ENCODE measurements around the gene CHPF2. TPM values are rescaled to one million over a fixed set of nuclear protein-coding genes. Genes with fewer than 3 reads are reported as not detected.

Gene CHPF2
- total RNA-seq = 89.5 and 93.2 TPM in 2 replicates
- long read RNA-seq, partial matches to known transcripts = 0 of 3 reads
- long read RNA-seq, other reads (novel, unspliced or antisense) = 1 of 3 reads

GRCh38 chr7:151232091-151232916 is at the start of gene CHPF2:
Gene CHPF2 (plus strand): TSS chr7:151232483. CDS start chr7:151234012, 1,529 bp downstream.
- peak; percentile 94 for DNase-seq (ENCODE audit: extremely low spot score, unreplicated experiment)
- Mint-ChIP-seq H3K36me3 (ENCODE audit: unreplicated experiment) (peaks cover 6% of the 10 kb centered on the region), H3K27ac (ENCODE audit: unreplicated experiment) (peak within 1 kb of the TSS; percentile 98), H3K4me3 (ENCODE audit: unreplicated experiment) (peak within 1 kb of the TSS; percentile 100), H3K9me3 (ENCODE audit: unreplicated experiment) (no peaks in the 10 kb centered on the region), H3K27me3 (ENCODE audit: unreplicated experiment) (no peaks in the 10 kb centered on the region), H3K4me1 (ENCODE audit: unreplicated experiment) (peaks cover 36% of the 10 kb centered on the region)
- TF ChIP-seq CTCF (IDR thresholded peaks at IDR 0.05) = no peak

- DNase-seq (ENCODE audit: extremely low spot score, unreplicated experiment) = no peak
- Mint-ChIP-seq H3K4me1 (ENCODE audit: unreplicated experiment) (no peaks in the 10 kb centered on the region), H3K36me3 (ENCODE audit: unreplicated experiment) (no peaks in the 10 kb centered on the region), H3K27me3 (ENCODE audit: unreplicated experiment) (peaks cover 34% of the 10 kb centered on the region), H3K4me3 (ENCODE audit: unreplicated experiment) (no peak overlapping the region), H3K9me3 (ENCODE audit: unreplicated experiment) (no peaks in the 10 kb centered on the region), H3K27ac (ENCODE audit: unreplicated experiment) (no peak overlapping the region)
- no peak for TF ChIP-seq CTCF (IDR thresholded peaks at IDR 0.05)
Observed at GRCh38 chr7:151185762-151186639, 46.3 kb upstream of the CHPF2 start.

GRCh38 chr7:151186640-151187408 is 45.5 kb upstream of the CHPF2 start, which contains the start of gene ASB10:
Gene ASB10 (minus strand): TSS chr7:151187250. CDS start chr7:151187130, 120 bp downstream.
- no peaks in the 10 kb centered on the region for H3K36me3 Mint-ChIP-seq (ENCODE audit: unreplicated experiment)
- H3K4me1 Mint-ChIP-seq (ENCODE audit: unreplicated experiment) = no peaks in the 10 kb centered on the region
- H3K9me3 Mint-ChIP-seq (ENCODE audit: unreplicated experiment) = no peaks in the 10 kb centered on the region
- TF ChIP-seq CTCF (IDR thresholded peaks at IDR 0.05) = no peak
- no peak within 1 kb of the TSS for H3K27ac Mint-ChIP-seq (ENCODE audit: unreplicated experiment)
- peaks cover 34% of the 10 kb centered on the region for H3K27me3 Mint-ChIP-seq (ENCODE audit: unreplicated experiment)
- no peak within 1 kb of the TSS for H3K4me3 Mint-ChIP-seq (ENCODE audit: unreplicated experiment)
- no peak for DNase-seq (ENCODE audit: extremely low spot score, unreplicated experiment)

- Mint-ChIP-seq H3K4me1 (ENCODE audit: unreplicated experiment) (no peaks in the 10 kb centered on the region), H3K4me3 (ENCODE audit: unreplicated experiment) (no peak overlapping the region), H3K36me3 (ENCODE audit: unreplicated experiment) (no peaks in the 10 kb centered on the region), H3K9me3 (ENCODE audit: unreplicated experiment) (no peaks in the 10 kb centered on the region), H3K27ac (ENCODE audit: unreplicated experiment) (no peak overlapping the region), H3K27me3 (ENCODE audit: unreplicated experiment) (peaks cover 30% of the 10 kb centered on the region)
- DNase-seq (ENCODE audit: extremely low spot score, unreplicated experiment) = no peak
- no peak for TF ChIP-seq CTCF (IDR thresholded peaks at IDR 0.05)
Observed at GRCh38 chr7:151187409-151188251, 44.7 kb upstream of the CHPF2 start.
